K562 (cell line): ENCODE data around the gene ZNF407. TPM values are rescaled to one million over a fixed set of nuclear protein-coding genes. Genes with fewer than 3 reads are reported as not detected.

Source experiments
- ATAC-seq: fragments of 200-7000 bp; cut with Tn5 transposase; 3 replicates; pipeline ENCODE4 v1.9.1; 2020; ENCODE audit warnings: moderate library complexity
- BruUV-seq: library from RNA; stranded (reverse); fragments of 400-500 nt; replicated peaks from 2 replicates; lab custom pipeline; 2021; lab: Mats Ljungman, UMichigan
- CTCF ChIA-PET: fragments of 300-600 bp; formaldehyde crosslinking; extraction: SDS; loops from one replicate; lab custom pipeline; 2021; ENCODE audit warnings: low intra/inter-chr PET ratio; lab: Yijun Ruan, JAX
- POLR2A ChIA-PET: fragments of 300-600, 350-650 bp; sonication (Branson Sonifier 250); formaldehyde crosslinking; extraction: SDS; loops from one replicate; lab custom pipeline; 2021; ENCODE audit warnings: antibody characterized with exemption, inconsistent platforms; lab: Yijun Ruan, JAX
- DNase-seq, 4 experiments: peaks; one replicate each; pipeline versions ENCODE4 v3.0.0 to v3.0.0-alpha.2; 2011 to 2018; ENCODE audit warnings: low spot score in 3 of 4, mixed read lengths in 3 of 4; ENCODE audit errors: extremely low read depth in 1 of 4
- FAIRE-seq: peaks from 2 replicates; lab custom pipeline; 2011; peaks lifted over from hg19 to GRCh38; lab: Jason Lieb, UNC
- H2AFZ ChIP-seq: 2 replicates; pipeline ENCODE4 v1.6.0; 2011; ENCODE audit warnings: low read depth, low read length, control low read depth, inconsistent platforms
- H3K27ac ChIP-seq: fragments of 200-600 bp; 3 replicates; pipeline ENCODE4 v1.8.0; 2011; ENCODE audit warnings: low read depth, mild to moderate bottlenecking, control low read depth, inconsistent platforms, low read length, moderate library complexity, mixed read lengths; ENCODE audit errors: extremely low read depth
- H3K27me3 ChIP-seq, 2 experiments: fragments of 300-600 bp in 1 of 2; 2 replicates in 1 of 2; 3 replicates in 1 of 2; pipeline versions ENCODE4 v1.6.0 to v1.8.0; 2011; ENCODE audit warnings: inconsistent platforms in 2 of 2, low read length in 2 of 2, mild to moderate bottlenecking in 1 of 2, mixed read lengths in 1 of 2, moderate library complexity in 1 of 2; ENCODE audit not compliant: control insufficient read depth in 2 of 2, insufficient read depth in 2 of 2
- H3K36me3 ChIP-seq: fragments of 300-600 bp; 3 replicates; pipeline ENCODE4 v1.8.0; 2011; ENCODE audit warnings: mild to moderate bottlenecking, low read length, inconsistent platforms; ENCODE audit not compliant: control insufficient read depth, insufficient read depth
- H3K4me1 ChIP-seq, 2 experiments: fragments of 200-600 bp in 1 of 2; replicated peaks in 1 of 2; 2 replicates in 1 of 2; 3 replicates in 1 of 2; pipeline versions ENCODE4 v1.5.1 to v1.8.0; 2011; ENCODE audit warnings: inconsistent platforms in 2 of 2, low read length in 2 of 2, mild to moderate bottlenecking in 1 of 2, mixed read lengths in 1 of 2, moderate library complexity in 1 of 2; ENCODE audit not compliant: control insufficient read depth in 2 of 2, insufficient read depth in 2 of 2
- H3K4me2 ChIP-seq: 2 replicates; pipeline ENCODE4 v1.6.1; 2011; ENCODE audit warnings: low read length, control low read depth, inconsistent platforms, mixed read lengths; ENCODE audit not compliant: insufficient read depth
- H3K4me3 ChIP-seq: fragments of 200-600 bp; sonication (generic), shearing (Covaris generic); 2 replicates; pipeline ENCODE4 v1.5.1; 2016; ENCODE audit warnings: control low read depth, inconsistent platforms
- H3K79me2 ChIP-seq: fragments of 200-600 bp; 3 replicates; pipeline ENCODE4 v1.8.0; 2011; ENCODE audit warnings: low read length, inconsistent platforms; ENCODE audit not compliant: control insufficient read depth, insufficient read depth
- H3K9ac ChIP-seq, 2 experiments: 2 replicates each; pipeline versions ENCODE4 v1.6.0 to v1.6.1; 2011; ENCODE audit warnings: low read depth in 2 of 2, low read length in 2 of 2, control low read depth in 1 of 2, inconsistent platforms in 1 of 2, mild to moderate bottlenecking in 1 of 2, mixed read lengths in 1 of 2; ENCODE audit not compliant: insufficient read depth in 1 of 2
- H3K9me1 ChIP-seq: one replicate; pipeline ENCODE4 v1.6.0; 2011; ENCODE audit warnings: inconsistent platforms, mild to moderate bottlenecking, low read length, moderate library complexity; ENCODE audit not compliant: control insufficient read depth, insufficient read depth
- H3K9me3 ChIP-seq: replicated peaks from 2 replicates; pipeline ENCODE4 v1.5.1; 2011; ENCODE audit warnings: low read depth, low read length, inconsistent platforms; ENCODE audit not compliant: control insufficient read depth, insufficient read depth
- H4K20me1 ChIP-seq: replicated peaks from 2 replicates; pipeline ENCODE4 v1.6.1; 2011; ENCODE audit warnings: low read length, inconsistent platforms, mixed read lengths; ENCODE audit not compliant: control insufficient read depth, insufficient read depth
- HSF4 ChIP-seq: fragments of 250-450 bp; sonication (Bioruptor Pico); IDR thresholded peaks from 2 replicates; pipeline ENCODE4 v2.1.2; 2022; ENCODE audit warnings: mild to moderate bottlenecking, moderate library complexity, borderline replicate concordance
- MCM5 ChIP-seq: fragments of 450-650 bp; IDR thresholded peaks from 2 replicates; pipeline ENCODE4 v1.6.1; 2016; ENCODE audit warnings: low read depth
- THRAP3 ChIP-seq: fragments of 450-650 bp; IDR thresholded peaks from 2 replicates; pipeline ENCODE4 v1.6.1; 2016; ENCODE audit warnings: mild to moderate bottlenecking, inconsistent platforms, borderline replicate concordance
- TRIM28 ChIP-seq: fragments of 450-650 bp; IDR thresholded peaks from 2 replicates; pipeline ENCODE4 v1.6.1; 2017
- ZNF511 ChIP-seq: sonication (generic); formaldehyde crosslinking; IDR thresholded peaks from 2 replicates; pipeline ENCODE4 v1.8.0; 2022; ENCODE audit warnings: mild to moderate bottlenecking, missing genetic modification reagents
- ZNF707 ChIP-seq: fragments of 250-450 bp; sonication (Bioruptor Pico); conservative IDR thresholded peaks from 2 replicates; pipeline ENCODE4 v1.8.0; 2022; ENCODE audit warnings: inconsistent platforms, mild to moderate bottlenecking, moderate library complexity
- WGBS: fragments of 100-300 bp; shearing (Covaris generic); methylation state at CpG from one replicate; pipeline ENCODE4 v1.1.6; 2016; ENCODE audit warnings: low coverage, mixed read lengths; ENCODE audit not compliant: insufficient coverage; ENCODE audit errors: missing lambda C conversion rate; 5-methylcytosine and 5-hydroxymethylcytosine counted together
- in situ Hi-C: fragments of 300-500 bp; cut with MboI; formaldehyde crosslinking; loops from 4 replicates; pipeline ENCODE4 v1.15.0; 2018; ENCODE audit warnings: inconsistent platforms, mixed read lengths
- intact Hi-C: fragments of 100-400 bp; cut with micrococcal nuclease; formaldehyde crosslinking; loops from 2 replicates; pipeline ENCODE4 v1.14.2; 2022
- polyA plus RNA-seq, 8 experiments: library from polyadenylated mRNA; depleted of rRNA in 4 of 8; stranded (reverse) in 5 of 8; unstranded in 3 of 8; fragments of >200 nt; fragmentation: Nextera tagmentation in 2 of 8; fragmentation: Illumina TruSeq in 1 of 8; extraction: Ambion mirVana in 2 of 8; extraction: Trizol in 1 of 8; gene quantifications; 2 replicates each; pipeline versions ENCODE4 v1.2.1 to v1.2.3, GENCODE V29; 2011 to 2014; ENCODE audit warnings: inconsistent platforms in 1 of 8, missing spikeins in 1 of 8
- total RNA-seq, 7 experiments: library from RNA; depleted of rRNA in 6 of 7; stranded (reverse); fragments of >200 nt in 6 of 7; fragmentation: Illumina TruSeq in 2 of 7; extraction: Trizol in 2 of 7; gene quantifications; 2 replicates each; pipeline versions ENCODE4 v1.2.1 to v1.2.3, GENCODE V29; 2011 to 2021; ENCODE audit warnings: low replicate concordance in 1 of 7

The ZNF407 gene
- total and polyA plus RNA-seq, 9 of the 15 experiments (the other 6 are each of a cell fraction or from before 2014, with no cell fraction given) = 0.21 to 5.4 (median 2.3) TPM

GRCh38 chr18:74994502-74995418, 397.1 kb downstream of the ZNF407 start:
- no peak overlapping the region for H3K4me3 ChIP-seq
- H3K9me1 ChIP-seq = no peaks in the 10 kb centered on the region
- H3K79me2 ChIP-seq = no peaks in the 10 kb centered on the region
- H3K4me1 ChIP-seq = no peaks in the 10 kb centered on the region
- in situ Hi-C loops = no loop called here
- H4K20me1 ChIP-seq = no peaks in the 10 kb centered on the region
- no TSS peak for BruUV-seq
- CTCF ChIA-PET = no interaction called here
- TF ChIP-seq TRIM28 (no peak), HSF4 (CRISPR knock-in tag) (no peak), ZNF511 (CRISPR knock-in tag) (no peak), MCM5 (no peak), ZNF707 (CRISPR knock-in tag) (no peak), THRAP3 (no peak)
- H3K9me3 ChIP-seq = no peaks in the 10 kb centered on the region
- no peak overlapping the region for H3K9ac ChIP-seq
- ATAC-seq (peak; percentile 46; the same call in 2 of the 3 replicates), FAIRE-seq (no peak), DNase-seq (no peak)
- no peak overlapping the region for H2AFZ ChIP-seq
- H3K27ac ChIP-seq = no peak overlapping the region
- no peak overlapping the region for H3K4me2 ChIP-seq
- no peaks in the 10 kb centered on the region for H3K27me3 ChIP-seq
- intact Hi-C loops = no loop called here
- POLR2A ChIA-PET = interaction anchor here (0.6 to 0.7 kb wide), 2 partner anchors 11 to 54 kb away, joined by 3 to 4 read pairs; no protein-coding TSS in a partner anchor
- no peaks in the 10 kb centered on the region for H3K36me3 ChIP-seq
- WGBS = 25% methylated on average over 19 of the region's 19 CpGs
